Islet of Langerhans (tissue), 1 donor: ENCODE results near the gene PAFAH1B2.
"Not testable (repeated sequence)": the region's sequence is repeated elsewhere in the genome, so short reads cannot be mapped to it uniquely, and the experiment has no call there.

Source experiments
- FAIRE-seq: peaks from one replicate; lab custom pipeline; 2011; peaks lifted over from hg19 to GRCh38; lab: Jason Lieb, UNC

PAFAH1B2 gene

GRCh38 chr11:117204283-117205080 is 60.4 kb downstream of the PAFAH1B2 start:
- no peak for FAIRE-seq

- FAIRE-seq = no peak
Measured at GRCh38 chr11:117205211-117205818, 61.2 kb downstream of the PAFAH1B2 start.

- not testable (repeated sequence) for FAIRE-seq
Measured at GRCh38 chr11:117206111-117206510, 62.0 kb downstream of the PAFAH1B2 start.

- not testable (repeated sequence) for FAIRE-seq
Measured at GRCh38 chr11:117206859-117207258, 62.8 kb downstream of the PAFAH1B2 start.

GRCh38 chr11:117207481-117207880 is 63.4 kb downstream of the PAFAH1B2 start:
- FAIRE-seq = not testable (repeated sequence)

- not testable (repeated sequence) for FAIRE-seq
Measured at GRCh38 chr11:117208710-117209109, 64.6 kb downstream of the PAFAH1B2 start.

GRCh38 chr11:117209351-117210125 is 65.5 kb downstream of the PAFAH1B2 start:
- not testable (repeated sequence) for FAIRE-seq

- no peak for FAIRE-seq
Measured at GRCh38 chr11:117210620-117211019, 66.5 kb downstream of the PAFAH1B2 start.

- no peak for FAIRE-seq
Measured at GRCh38 chr11:117212697-117213355, 68.7 kb downstream of the PAFAH1B2 start.

GRCh38 chr11:117214404-117215110 is 70.5 kb downstream of the PAFAH1B2 start:
- FAIRE-seq = no peak

GRCh38 chr11:117217141-117218084 is 73.3 kb downstream of the PAFAH1B2 start:
- FAIRE-seq = no peak

- FAIRE-seq = no peak
Measured at GRCh38 chr11:117218133-117218915, 74.2 kb downstream of the PAFAH1B2 start.

GRCh38 chr11:117219001-117219400 is 74.9 kb downstream of the PAFAH1B2 start:
- FAIRE-seq = no peak

GRCh38 chr11:117219455-117219854 is 75.4 kb downstream of the PAFAH1B2 start:
- no peak for FAIRE-seq

- FAIRE-seq = no peak
Measured at GRCh38 chr11:117219995-117220394, 75.9 kb downstream of the PAFAH1B2 start.

- no peak for FAIRE-seq
Measured at GRCh38 chr11:117220568-117220967, 76.5 kb downstream of the PAFAH1B2 start.

- no peak for FAIRE-seq
Measured at GRCh38 chr11:117220999-117221774, 77.1 kb downstream of the PAFAH1B2 start.

- no peak for FAIRE-seq
Measured at GRCh38 chr11:117221775-117222517, 77.9 kb downstream of the PAFAH1B2 start.
